K562 (cell line): Measurements from ENCODE around the gene CACNG7. TPM values are rescaled to one million over a fixed set of nuclear protein-coding genes. Genes with fewer than 3 reads are reported as not detected.

Source experiments
- ASH1L ChIP-seq: fragments of 450-650 bp; IDR thresholded peaks from 2 replicates; pipeline ENCODE4 v1.6.1; 2018; ENCODE audit warnings: borderline replicate concordance, mild to moderate bottlenecking, low read depth; ENCODE audit not compliant: partially characterized antibody
- CREM ChIP-seq: IDR thresholded peaks from 2 replicates; pipeline ENCODE4 v1.6.1; 2014; ENCODE audit warnings: antibody characterized with exemption, low read depth
- DMBX1 ChIP-seq: fragments of 250-450 bp; sonication (Bioruptor Pico); IDR thresholded peaks from 2 replicates; pipeline ENCODE4 v1.8.0; 2022; ENCODE audit warnings: inconsistent platforms, mild to moderate bottlenecking, moderate library complexity, borderline replicate concordance
- ELF1 ChIP-seq: fragments of 200-800 bp; sonication (Bioruptor generic); IDR thresholded peaks from 2 replicates; pipeline ENCODE4 v1.6.1; 2016; ENCODE audit warnings: missing genetic modification characterization, missing compliant biosample characterization
- FOXA1 ChIP-seq: fragments of 450-650 bp; IDR thresholded peaks from 2 replicates; pipeline ENCODE4 v1.6.1; 2016; ENCODE audit warnings: mild to moderate bottlenecking, borderline replicate concordance
- FOXP4 ChIP-seq: sonication (generic); formaldehyde crosslinking; IDR thresholded peaks from 2 replicates; pipeline ENCODE4 v1.8.0; 2022; ENCODE audit warnings: mild to moderate bottlenecking, missing genetic modification reagents, borderline replicate concordance
- HCFC1 ChIP-seq: IDR thresholded peaks from 2 replicates; pipeline ENCODE4 v1.6.1; 2012; ENCODE audit warnings: low read depth, low read length, improper control_type of control experiment
- HES1 ChIP-seq: fragments of 450-650 bp; IDR thresholded peaks from 2 replicates; pipeline ENCODE4 v1.6.1; 2016; ENCODE audit warnings: low read depth, mild to moderate bottlenecking, moderate library complexity
- MTA1 ChIP-seq: fragments of 450-650 bp; IDR thresholded peaks from 2 replicates; pipeline ENCODE4 v1.6.1; 2017; ENCODE audit warnings: borderline replicate concordance
- MTA3 ChIP-seq: fragments of 450-650 bp; formaldehyde crosslinking; IDR thresholded peaks from 2 replicates; pipeline ENCODE4 v1.6.1; 2017; ENCODE audit warnings: mild to moderate bottlenecking, borderline replicate concordance
- MYNN ChIP-seq, 2 experiments: sonication (generic); formaldehyde crosslinking in 1 of 2; IDR thresholded peaks; 2 replicates each; pipeline versions ENCODE4 v1.5.0 to v1.6.1; 2016 to 2020; ENCODE audit warnings: antibody characterized with exemption in 1 of 2, missing genetic modification reagents in 1 of 2
- OTX1 ChIP-seq: fragments of 450-650 bp; formaldehyde crosslinking; IDR thresholded peaks from 2 replicates; pipeline ENCODE4 v1.4.0; 2022; ENCODE audit warnings: mild to moderate bottlenecking
- PHF21A ChIP-seq: fragments of 450-650 bp; IDR thresholded peaks from 2 replicates; pipeline ENCODE4 v1.6.1; 2017; ENCODE audit warnings: low read depth, borderline replicate concordance
- SMAD4 ChIP-seq: fragments of 250-450 bp; sonication (Bioruptor Pico); conservative IDR thresholded peaks from 2 replicates; pipeline ENCODE4 v1.8.0; 2021; ENCODE audit warnings: inconsistent platforms, mild to moderate bottlenecking, moderate library complexity
- SPI1 ChIP-seq: IDR thresholded peaks from 2 replicates; pipeline ENCODE4 v1.6.1; 2011; ENCODE audit warnings: low read depth, low read length, control low read depth, borderline replicate concordance
- TAF7 ChIP-seq: fragments of 450-650 bp; IDR thresholded peaks from 2 replicates; pipeline ENCODE4 v1.6.1; 2016; ENCODE audit warnings: missing genetic modification characterization, missing compliant biosample characterization
- TCF15 ChIP-seq: fragments of 250-450 bp; sonication (Bioruptor Pico); IDR thresholded peaks from 2 replicates; pipeline ENCODE4 v1.8.0; 2022; ENCODE audit warnings: moderate library complexity, mild to moderate bottlenecking, inconsistent platforms
- TFAP4 ChIP-seq: sonication (generic); formaldehyde crosslinking; IDR thresholded peaks from 2 replicates; pipeline ENCODE4 v1.8.0; 2022; ENCODE audit warnings: missing genetic modification reagents, mild to moderate bottlenecking, moderate library complexity, borderline replicate concordance
- TSC22D4 ChIP-seq: fragments of 450-650 bp; IDR thresholded peaks from 2 replicates; pipeline ENCODE4 v1.6.1; 2016; ENCODE audit warnings: missing genetic modification characterization, missing biosample characterization, control low read depth
- ZC3H8 ChIP-seq: fragments of 450-650 bp; IDR thresholded peaks from 2 replicates; pipeline ENCODE4 v1.6.1; 2017
- ZFP1 ChIP-seq: fragments of 450-650 bp; formaldehyde crosslinking; IDR thresholded peaks from 2 replicates; pipeline ENCODE4 v1.4.0; 2020; ENCODE audit warnings: mild to moderate bottlenecking, mixed read lengths
- ZNF143 ChIP-seq: sonication (generic); formaldehyde crosslinking; IDR thresholded peaks from 2 replicates; pipeline ENCODE4 v1.9.0; 2022; ENCODE audit warnings: mild to moderate bottlenecking, missing genetic modification reagents
- ZNF175 ChIP-seq: fragments of 200-800 bp; sonication (Bioruptor generic); IDR thresholded peaks from 2 replicates; pipeline ENCODE4 v1.6.1; 2016; ENCODE audit warnings: low read depth, mild to moderate bottlenecking, missing genetic modification characterization, missing compliant biosample characterization
- ZNF696 ChIP-seq: fragments of 250-450 bp; sonication (Bioruptor Pico); conservative IDR thresholded peaks from 2 replicates; pipeline ENCODE4 v1.4.0; 2020; ENCODE audit warnings: mild to moderate bottlenecking, moderate library complexity
- ZNF766 ChIP-seq: fragments of 200-800 bp; sonication (Bioruptor generic); conservative IDR thresholded peaks from 2 replicates; pipeline ENCODE4 v1.6.1; 2016; ENCODE audit warnings: missing genetic modification characterization, missing compliant biosample characterization
- polyA plus RNA-seq, 8 experiments: library from polyadenylated mRNA; depleted of rRNA in 4 of 8; stranded (reverse) in 5 of 8; unstranded in 3 of 8; fragments of >200 nt; fragmentation: Nextera tagmentation in 2 of 8; fragmentation: Illumina TruSeq in 1 of 8; extraction: Ambion mirVana in 2 of 8; extraction: Trizol in 1 of 8; gene quantifications; 2 replicates each; pipeline versions ENCODE4 v1.2.1 to v1.2.3, GENCODE V29; 2011 to 2014; ENCODE audit warnings: inconsistent platforms in 1 of 8, missing spikeins in 1 of 8
- total RNA-seq, 7 experiments: library from RNA; depleted of rRNA in 6 of 7; stranded (reverse); fragments of >200 nt in 6 of 7; fragmentation: Illumina TruSeq in 2 of 7; extraction: Trizol in 2 of 7; gene quantifications; 2 replicates each; pipeline versions ENCODE4 v1.2.1 to v1.2.3, GENCODE V29; 2011 to 2021; ENCODE audit warnings: low replicate concordance in 1 of 7

The CACNG7 gene
- total and polyA plus RNA-seq, 9 of the 15 experiments (the other 6 are each of a cell fraction or from before 2014, with no cell fraction given): not detected

GRCh38 chr19:53977429-53977990, 68.4 kb downstream of the CACNG7 start (continued):
- TF ChIP-seq ASH1L: peak; percentile 51
- TF ChIP-seq ZNF175 (CRISPR knock-in tag): no peak
- TF ChIP-seq TAF7 (tag): no peak
- peak; percentile 88 for TF ChIP-seq ZNF766 (CRISPR knock-in tag)
- no peak for TF ChIP-seq ZC3H8
- no peak for TF ChIP-seq HES1
- no peak for TF ChIP-seq SPI1
- TF ChIP-seq MYNN (IDR thresholded peaks at IDR 0.05): no peak
- no peak for TF ChIP-seq MYNN (CRISPR knock-in tag; IDR thresholded peaks at IDR 0.05)
- no peak for TF ChIP-seq FOXP4
- TF ChIP-seq OTX1: no peak
- no peak for TF ChIP-seq ZFP1
- TF ChIP-seq FOXA1: no peak
- TF ChIP-seq TFAP4 (CRISPR knock-in tag): no peak
- no peak for TF ChIP-seq MTA1
- TF ChIP-seq TSC22D4 (tag): no peak
- peak; percentile 96 for TF ChIP-seq HCFC1
- TF ChIP-seq SMAD4 (CRISPR knock-in tag): no peak
- TF ChIP-seq PHF21A: no peak
- peak; percentile 70 for TF ChIP-seq CREM
- no peak for TF ChIP-seq TCF15 (CRISPR knock-in tag)
- TF ChIP-seq ZNF696 (CRISPR knock-in tag): no peak
- TF ChIP-seq ZNF143 (CRISPR knock-in tag): peak; percentile 94
- TF ChIP-seq MTA3: no peak
- no peak for TF ChIP-seq DMBX1 (CRISPR knock-in tag)
- peak; percentile 83 for TF ChIP-seq ELF1 (tag)
